Common myeloid progenitor, CD34-positive (primary cell): ENCODE measurements around the gene STAP2.

Source experiments
- CTCF ChIA-PET: fragments of 350-600 bp; sonication (Branson Sonifier 250); formaldehyde crosslinking; loops from one replicate; lab custom pipeline; 2021; ENCODE audit warnings: antibody characterized with exemption; lab: Charles Lee
- POLR2A ChIA-PET: fragments of 350-600 bp; sonication (Branson Sonifier 250); formaldehyde crosslinking; loops from one replicate; lab custom pipeline; 2021; ENCODE audit warnings: antibody characterized with exemption; lab: Charles Lee
- DNase-seq, 3 donors: peaks; one replicate each; pipeline versions ENCODE4 v3.0.0 to v3.0.0-alpha.2; 2013
- H3K27ac ChIP-seq, 2 experiments: 1 replicate in 1 of 2; 2 replicates in 1 of 2; pipeline ENCODE4 v1.7.0; 2013; ENCODE audit warnings: inconsistent platforms in 2 of 2, low read length in 2 of 2, mild to moderate bottlenecking in 2 of 2, low read depth in 1 of 2, moderate library complexity in 1 of 2; ENCODE audit not compliant: severe bottlenecking in 2 of 2, insufficient read depth in 1 of 2, poor library complexity in 1 of 2
- H3K27me3 ChIP-seq, 5 experiments: replicated peaks in 2 of 5; 1 replicate in 3 of 5; 2 replicates in 2 of 5; pipeline versions ENCODE4 v1.6.1 to v1.7.0; 2013; ENCODE audit warnings: low read length in 4 of 5, mild to moderate bottlenecking in 2 of 5, moderate library complexity in 2 of 5, inconsistent platforms in 1 of 5; ENCODE audit not compliant: insufficient read depth in 5 of 5, control insufficient read depth in 4 of 5
- H3K36me3 ChIP-seq, 4 experiments: 1 replicate in 2 of 4; 2 replicates in 2 of 4; pipeline versions ENCODE4 v1.6.1 to v1.7.0; 2013; ENCODE audit warnings: low read length in 3 of 4, control low read depth in 1 of 4, mild to moderate bottlenecking in 1 of 4; ENCODE audit not compliant: control insufficient read depth in 4 of 4, insufficient read depth in 4 of 4
- H3K4me1 ChIP-seq, 4 experiments: 1 replicate in 3 of 4; 2 replicates in 1 of 4; pipeline versions ENCODE4 v1.6.1 to v1.7.1; 2013; ENCODE audit warnings: low read length in 3 of 4, mild to moderate bottlenecking in 3 of 4, control low read depth in 1 of 4, inconsistent platforms in 1 of 4, moderate library complexity in 1 of 4; ENCODE audit not compliant: control insufficient read depth in 4 of 4, insufficient read depth in 4 of 4; ENCODE audit errors: control extremely low read depth in 1 of 4
- H3K4me3 ChIP-seq, 7 experiments: 1 replicate in 4 of 7; 2 replicates in 3 of 7; pipeline versions ENCODE4 v1.5.1 to v1.7.0; 2013; ENCODE audit warnings: mild to moderate bottlenecking in 7 of 7, low read length in 6 of 7, moderate library complexity in 6 of 7, inconsistent platforms in 2 of 7, low read depth in 2 of 7, control low read depth in 1 of 7; ENCODE audit not compliant: insufficient read depth in 4 of 7, control insufficient read depth in 1 of 7; ENCODE audit errors: extremely low read depth in 1 of 7
- H3K9me3 ChIP-seq, 5 experiments: 1 replicate in 4 of 5; 2 replicates in 1 of 5; pipeline versions ENCODE4 v1.6.1 to v1.7.1; 2013; ENCODE audit warnings: low read length in 4 of 5, mild to moderate bottlenecking in 2 of 5, inconsistent platforms in 1 of 5, low read depth in 1 of 5, moderate library complexity in 1 of 5; ENCODE audit not compliant: control insufficient read depth in 4 of 5, insufficient read depth in 2 of 5; ENCODE audit errors: control extremely low read depth in 1 of 5
- WGBS: methylation state at CpG from one replicate; pipeline ENCODE4 v1.1.5; 2013; ENCODE audit not compliant: insufficient coverage; 5-methylcytosine and 5-hydroxymethylcytosine counted together

STAP2 gene

DNA sequence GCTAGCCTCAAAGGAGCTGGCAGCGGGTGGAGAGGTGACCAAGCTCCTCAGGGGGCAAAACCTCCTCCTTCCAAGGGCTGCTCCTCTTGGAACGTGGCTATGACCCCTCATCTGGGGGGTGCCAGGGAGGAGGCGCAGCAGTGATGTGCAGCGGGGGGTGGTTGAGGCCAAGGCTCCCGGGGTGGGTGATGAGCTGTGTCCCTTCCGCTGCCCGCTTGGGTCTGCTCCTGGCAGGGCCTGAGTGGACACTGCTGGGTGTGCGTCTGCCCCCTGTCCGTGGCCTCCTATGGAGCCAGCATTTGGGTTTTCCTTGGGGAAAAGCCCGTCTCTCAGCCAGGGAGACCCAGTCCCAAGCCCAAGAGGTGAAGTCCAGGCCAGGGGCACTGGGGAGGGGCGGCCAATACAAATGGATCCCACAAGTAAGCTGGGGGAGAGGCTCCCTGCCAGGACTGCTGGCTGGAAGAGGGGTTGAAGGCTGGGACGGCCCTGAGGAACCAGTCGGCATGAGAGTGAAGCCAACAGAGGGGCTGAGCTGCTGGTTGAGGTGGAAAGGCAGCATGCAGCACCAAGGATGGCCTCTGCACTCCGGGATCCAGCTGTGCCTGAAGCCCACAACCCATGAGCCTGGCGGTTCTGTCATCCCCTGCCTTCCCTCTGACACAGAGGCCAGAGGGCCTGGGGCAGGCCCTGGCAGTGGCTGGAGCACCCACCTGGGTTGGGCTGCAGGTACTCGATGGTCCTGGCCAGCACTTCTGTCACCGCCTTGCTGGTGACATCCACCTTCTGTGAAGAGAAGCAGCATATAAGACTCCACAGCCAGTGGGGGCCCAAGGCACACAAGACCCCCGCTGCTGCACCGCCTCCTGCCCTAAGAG is 27.4 kb upstream of the STAP2 start:
- peaks cover 3 to 64% (median 37%) of the 10 kb centered on the region in 4 experiments for H3K36me3 ChIP-seq
- no peak overlapping the region for H3K27ac ChIP-seq
- POLR2A ChIA-PET, result no interaction called here
- H3K27me3 ChIP-seq, result no peaks in the 10 kb centered on the region
- 94% methylated on average over 16 of the region's 19 CpGs for WGBS
- H3K4me3 ChIP-seq, result no peak overlapping the region
- H3K4me1 ChIP-seq, result peaks cover 0 to 30% (median 26%) of the 10 kb centered on the region in 4 experiments
- no peak for DNase-seq
- H3K9me3 ChIP-seq, result no peaks in the 10 kb centered on the region
- CTCF ChIA-PET, result interaction anchor here (0.8 to 5.1 kb wide), 3 partner anchors 10 to 105 kb away, joined by 3 to 23 read pairs (median 4); partner anchors contain the start of genes CHAF1A and SH3GL1

DNA sequence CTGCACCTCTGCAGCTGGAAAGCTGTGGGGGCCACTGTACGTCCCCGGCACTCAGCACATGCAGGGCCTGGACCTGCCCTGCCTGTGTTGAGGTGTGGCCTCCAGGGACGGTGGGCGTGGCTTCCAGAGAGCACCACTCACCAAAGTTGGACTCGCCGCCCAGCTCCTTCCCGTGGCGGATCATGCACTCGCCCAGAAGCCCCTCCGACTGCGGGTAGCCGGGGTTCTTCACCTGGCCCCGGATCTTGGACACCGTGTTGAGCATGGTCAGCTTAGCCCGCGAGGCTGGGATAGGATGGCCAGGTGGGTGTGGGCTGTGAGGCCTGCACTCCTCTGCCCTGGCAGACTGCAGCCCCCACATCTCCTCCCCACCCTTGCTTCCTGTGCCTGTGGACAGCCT is 26.7 kb upstream of the STAP2 start:
- peaks cover 3 to 71% (median 39%) of the 10 kb centered on the region in 4 experiments for H3K36me3 ChIP-seq
- no peak overlapping the region for H3K4me3 ChIP-seq
- CTCF ChIA-PET, result interaction anchor here (0.7 to 5.1 kb wide), 5 partner anchors 15 to 104 kb away, joined by 3 to 23 read pairs (median 4); partner anchors contain the start of genes CHAF1A and SH3GL1
- no peak overlapping the region for H3K27ac ChIP-seq
- no peaks in the 10 kb centered on the region for H3K9me3 ChIP-seq
- H3K4me1 ChIP-seq, result peaks cover 0 to 23% (median 19%) of the 10 kb centered on the region in 4 experiments
- 100% methylated on average over 10 of the region's 16 CpGs for WGBS
- no peaks in the 10 kb centered on the region for H3K27me3 ChIP-seq
- POLR2A ChIA-PET, result no interaction called here
- DNase-seq, result no peak

GRCh38 chr19:4363571-4364304 is 25.1 kb upstream of the STAP2 start:
- no peak for DNase-seq
- Histone ChIP-seq H3K36me3 (peaks cover 3 to 87% (median 53%) of the 10 kb centered on the region in 4 experiments), H3K9me3 (no peaks in the 10 kb centered on the region), H3K4me3 (no peak overlapping the region), H3K27ac (no peak overlapping the region), H3K27me3 (no peaks in the 10 kb centered on the region), H3K4me1 (peaks cover 0 to 7% (median 3%) of the 10 kb centered on the region in 4 experiments)
- POLR2A ChIA-PET, result no interaction called here
- CTCF ChIA-PET, result interaction anchor here (0.9 to 1.3 kb wide), 5 partner anchors 9 to 38 kb away, joined by 3 to 4 read pairs (median 4); partner anchors contain the start of gene CHAF1A
- 99% methylated on average over 26 of the region's 26 CpGs for WGBS

DNA sequence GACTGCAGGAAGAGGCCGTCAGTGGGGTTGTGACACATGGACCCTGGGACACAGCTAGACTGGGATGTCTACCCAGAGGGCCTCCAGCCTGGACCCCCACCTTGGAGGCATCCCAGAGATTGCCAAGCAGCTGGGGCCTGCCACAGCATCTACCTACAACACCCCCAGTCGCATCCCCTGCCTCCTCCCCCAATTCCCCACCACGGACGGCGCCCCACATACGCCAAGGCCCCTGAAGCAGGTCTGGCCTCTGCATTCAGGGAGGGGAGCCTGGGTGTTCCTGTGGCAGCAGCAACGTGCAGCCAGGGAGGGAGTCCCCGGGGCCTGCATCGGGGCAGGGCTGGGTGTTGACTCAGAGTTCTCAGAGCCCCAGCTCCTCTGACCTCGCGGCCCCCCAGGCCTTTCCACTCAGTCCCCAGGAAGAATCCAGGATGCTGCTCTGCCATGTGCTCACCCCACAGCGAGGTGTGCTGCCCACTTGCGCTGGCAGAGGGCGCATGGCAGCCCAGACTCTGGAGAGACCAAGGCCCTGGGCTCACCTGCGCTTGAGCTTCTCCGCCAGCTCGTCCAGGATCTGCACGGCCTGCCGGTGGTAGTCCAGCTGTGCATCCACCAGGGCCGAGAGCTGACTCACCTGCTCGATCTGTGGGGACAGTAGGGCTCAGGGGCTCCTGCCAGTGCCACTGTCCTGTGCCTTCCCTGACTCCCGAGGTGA is 24.4 kb upstream of the STAP2 start:
- DNase-seq, result no peak
- POLR2A ChIA-PET, result no interaction called here
- CTCF ChIA-PET, result interaction anchor here (0.9 to 1.3 kb wide), 6 partner anchors 9 to 39 kb away, joined by 3 to 11 read pairs (median 4); partner anchors contain the start of gene CHAF1A
- peaks cover 0 to 2% (median under 1%) of the 10 kb centered on the region in 4 experiments for H3K4me1 ChIP-seq
- no peak overlapping the region for H3K27ac ChIP-seq
- no peak overlapping the region for H3K4me3 ChIP-seq
- 96% methylated on average over 17 of the region's 22 CpGs for WGBS
- H3K9me3 ChIP-seq, result no peaks in the 10 kb centered on the region
- H3K36me3 ChIP-seq, result peaks cover 3 to 90% (median 57%) of the 10 kb centered on the region in 4 experiments
- H3K27me3 ChIP-seq, result no peaks in the 10 kb centered on the region

GRCh38 chr19:4362101-4362828 is 23.6 kb upstream of the STAP2 start:
- Histone ChIP-seq H3K4me1 (peaks cover 0 to 2% (median 0%) of the 10 kb centered on the region in 4 experiments), H3K36me3 (peaks cover 3 to 87% (median 60%) of the 10 kb centered on the region in 4 experiments), H3K4me3 (no peak overlapping the region), H3K9me3 (no peaks in the 10 kb centered on the region), H3K27me3 (no peaks in the 10 kb centered on the region), H3K27ac (no peak overlapping the region)
- ChIA-PET POLR2A (interaction anchor here (0.6 kb wide), 1 partner anchor 64 kb away, joined by 3 read pairs; no protein-coding TSS in a partner anchor), CTCF (interaction anchor here (1.0 to 2.3 kb wide), 4 partner anchors 7 to 95 kb away, joined by 3 to 11 read pairs (median 5); no protein-coding TSS in a partner anchor)
- DNase-seq, result no peak
- 95% methylated on average over 32 of the region's 32 CpGs for WGBS
